GM18870 (cell line): Measurements from ENCODE around the gene PPA2.
"Not testable (repeated sequence)": the region's sequence is repeated elsewhere in the genome, so short reads cannot be mapped to it uniquely, and the experiment has no call there.

Source experiments
- ATAC-seq: cut with Tn5 transposase; IDR thresholded peaks from one replicate; pipeline ENCODE4 v1.9.1; 2021; ENCODE audit warnings: moderate library complexity; ENCODE audit not compliant: unreplicated experiment

PPA2 gene

GRCh38 chr4:105461221-105461620, 12.6 kb downstream of the PPA2 start:
- peak; percentile 51 for ATAC-seq

DNA sequence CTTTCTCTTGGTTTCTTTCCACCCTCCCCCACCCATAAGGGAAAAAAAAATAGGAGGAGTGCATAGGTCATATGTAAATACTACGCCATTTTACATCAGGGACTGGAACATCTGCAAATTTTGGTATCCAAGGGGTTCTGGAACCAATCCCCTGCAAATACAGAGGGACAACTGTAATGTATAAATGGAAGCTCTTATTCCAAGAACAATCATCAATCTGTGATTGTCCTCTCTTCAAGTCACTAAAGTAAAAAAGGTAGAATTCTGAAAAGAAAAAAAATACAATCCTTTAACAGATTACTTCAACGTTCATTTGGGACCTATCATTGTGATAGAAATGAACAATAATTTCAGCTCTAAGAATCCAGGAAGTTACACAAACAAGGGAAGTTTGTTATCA, 13.6 kb downstream of the PPA2 start:
- ATAC-seq, result no peak

DNA sequence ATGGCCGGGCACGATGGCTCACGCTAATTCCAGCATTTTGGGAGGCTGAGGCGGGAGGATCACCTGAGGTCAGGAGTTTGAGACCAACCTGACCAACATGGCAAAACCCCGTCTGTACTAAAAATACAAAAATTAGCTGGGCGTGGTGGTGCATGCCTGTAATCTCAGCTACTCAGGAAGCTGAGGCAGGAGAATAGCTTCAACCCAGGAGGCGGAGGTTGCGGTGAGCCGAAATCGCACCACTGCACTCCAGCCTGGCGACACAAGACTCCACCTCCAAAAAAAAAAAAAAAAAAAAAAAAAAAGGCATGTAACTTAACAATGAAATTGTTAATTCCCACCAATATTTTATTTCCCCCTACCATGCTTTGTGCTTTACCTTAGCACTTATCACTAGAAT, 15.3 kb downstream of the PPA2 start:
- not testable (repeated sequence) for ATAC-seq

DNA sequence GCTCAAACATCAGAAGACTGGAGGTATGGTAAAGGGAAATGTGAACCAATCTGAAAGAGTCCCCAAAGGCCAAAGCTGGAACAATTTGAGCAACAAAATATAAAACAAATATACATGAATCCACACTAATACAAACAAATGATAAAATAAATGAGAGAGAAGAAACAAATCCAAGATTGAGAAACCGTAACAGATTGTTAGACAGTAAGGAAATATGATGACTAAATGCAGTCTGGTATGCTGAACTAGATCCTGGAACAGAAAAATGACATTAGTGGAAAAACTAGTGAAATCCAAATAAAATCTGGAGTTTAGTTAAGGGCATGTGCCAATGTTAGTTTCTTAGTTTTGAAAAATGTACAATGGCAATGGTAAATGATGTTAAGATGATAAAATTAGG, 15.9 kb downstream of the PPA2 start:
- ATAC-seq, result no peak

DNA sequence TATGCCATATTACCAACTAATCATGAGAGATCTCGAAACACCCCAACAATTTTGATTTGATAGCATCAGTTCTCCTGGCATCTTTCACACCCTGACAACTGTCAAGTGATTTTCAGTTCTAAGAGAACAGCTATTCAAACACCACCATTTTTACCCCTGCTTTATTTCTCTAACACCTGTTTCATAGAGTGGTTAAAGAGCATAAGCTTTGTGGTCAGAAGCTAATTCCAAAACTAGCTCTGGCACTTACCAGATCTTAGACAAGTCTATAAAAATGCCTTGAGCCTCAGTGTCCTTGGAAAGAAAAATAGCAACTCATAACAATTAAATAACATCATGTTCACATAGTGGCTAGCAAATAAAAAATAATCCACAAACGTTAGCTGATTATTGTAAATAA, 17.9 kb downstream of the PPA2 start:
- ATAC-seq, result no peak

DNA sequence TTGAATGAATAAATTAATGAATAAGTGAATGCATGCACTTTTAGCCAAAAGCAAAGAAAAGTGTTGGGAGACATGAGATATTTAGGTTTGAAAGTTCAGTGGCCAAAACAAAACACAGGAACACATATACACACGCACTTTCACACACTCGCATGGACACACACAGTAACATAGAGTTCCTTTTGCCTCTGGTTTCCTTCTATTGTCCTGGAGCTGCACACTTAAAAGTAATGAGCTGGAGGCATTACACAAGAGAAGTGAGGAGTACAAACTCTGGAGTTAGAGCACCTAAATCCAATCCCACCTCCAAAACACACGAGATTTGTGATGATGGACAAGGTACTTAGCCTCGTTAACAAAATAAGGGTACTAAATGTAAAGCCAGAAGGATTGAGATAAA, 18.7 kb downstream of the PPA2 start:
- ATAC-seq, result no peak

DNA sequence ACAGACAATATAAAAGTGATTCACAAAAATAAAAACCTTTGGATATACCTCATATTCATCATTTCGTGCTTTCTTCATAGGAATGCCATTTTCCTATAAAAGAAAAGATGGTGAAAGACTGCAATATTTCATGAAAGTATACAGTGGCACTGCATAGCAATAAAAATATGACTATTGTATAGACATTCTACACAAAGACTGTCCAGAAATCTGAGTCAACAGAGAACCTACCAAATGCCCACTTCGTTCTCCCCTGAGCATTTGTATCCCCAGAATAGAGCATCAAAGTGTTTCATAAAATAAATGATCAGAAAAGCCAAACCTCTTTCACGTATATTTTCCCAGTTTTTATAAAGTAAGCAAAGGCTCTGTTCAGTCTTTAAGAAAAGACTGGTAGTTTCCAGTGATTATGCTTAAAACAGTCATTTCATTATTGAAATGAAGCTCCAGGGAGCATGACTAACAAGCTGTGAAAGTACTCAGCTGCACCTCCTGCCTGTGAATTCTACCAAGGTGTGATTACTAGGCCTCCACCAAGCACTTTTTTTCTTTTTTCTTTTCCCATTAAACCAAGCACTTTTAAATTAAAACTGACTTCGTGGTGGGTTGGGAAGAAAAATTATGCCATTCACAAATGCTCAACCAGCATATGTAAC, 20.2 kb downstream of the PPA2 start:
- ATAC-seq, result peak; percentile 86

DNA sequence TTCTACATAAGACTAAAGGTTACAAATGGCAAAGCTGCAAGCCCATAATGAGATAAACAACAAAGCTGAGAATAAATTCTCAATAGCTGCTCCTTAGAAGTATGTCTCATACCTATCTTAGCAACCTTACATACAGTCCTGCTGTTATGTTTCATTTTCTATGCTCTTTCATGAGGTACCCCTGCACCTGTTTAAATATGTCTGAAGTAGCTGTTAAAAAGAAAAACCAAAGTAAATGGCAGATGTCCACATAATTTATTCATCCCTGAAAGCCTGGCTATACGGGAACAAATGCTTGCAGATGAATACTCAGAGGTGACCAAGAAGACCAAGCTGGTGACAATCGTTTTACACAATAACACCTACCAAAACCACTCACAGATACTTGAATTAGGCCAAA, 22.5 kb downstream of the PPA2 start:
- no peak for ATAC-seq

DNA sequence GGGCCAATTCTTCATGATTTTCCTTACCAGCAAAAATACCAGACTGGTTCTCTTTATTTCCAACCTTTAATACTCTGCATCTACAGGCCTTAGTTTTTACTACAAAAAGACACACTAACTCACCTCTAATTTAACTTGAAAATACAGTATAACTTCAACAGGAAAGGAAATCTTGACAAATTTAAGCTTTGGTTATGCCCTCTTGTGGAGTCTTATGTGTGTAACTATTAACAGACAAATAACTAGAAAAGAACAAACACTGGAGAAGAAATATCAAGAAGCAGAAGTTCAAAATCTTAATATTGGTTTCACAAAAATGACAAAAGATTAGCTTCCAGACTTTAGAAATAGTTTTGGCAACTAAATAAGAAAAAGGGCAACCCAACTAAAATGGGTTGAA, 33.0 kb downstream of the PPA2 start:
- no peak for ATAC-seq

- no peak for ATAC-seq
These were observed 36.2 kb downstream of the PPA2 start for GRCh38 chr4:105437637-105438036.

DNA sequence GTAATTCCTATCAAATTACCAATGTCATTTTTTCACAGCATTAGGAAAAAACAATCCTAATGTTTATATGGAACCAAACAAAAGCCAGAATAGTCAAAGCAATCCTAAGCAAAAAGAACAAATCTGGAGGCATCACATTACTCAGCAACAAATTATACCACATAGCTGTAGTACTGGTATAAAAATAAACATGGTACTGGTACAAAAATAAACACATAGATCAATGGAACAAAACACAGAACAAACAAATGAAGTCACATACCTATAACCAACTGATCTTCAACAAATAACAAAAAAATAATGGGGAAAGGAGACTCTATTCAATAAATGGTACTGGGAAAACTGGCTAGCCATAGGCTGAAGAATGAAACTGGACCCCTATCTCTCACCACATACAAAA, 37.4 kb downstream of the PPA2 start:
- no peak for ATAC-seq

GRCh38 chr4:105434940-105435339, 38.9 kb downstream of the PPA2 start:
- ATAC-seq, result no peak

DNA sequence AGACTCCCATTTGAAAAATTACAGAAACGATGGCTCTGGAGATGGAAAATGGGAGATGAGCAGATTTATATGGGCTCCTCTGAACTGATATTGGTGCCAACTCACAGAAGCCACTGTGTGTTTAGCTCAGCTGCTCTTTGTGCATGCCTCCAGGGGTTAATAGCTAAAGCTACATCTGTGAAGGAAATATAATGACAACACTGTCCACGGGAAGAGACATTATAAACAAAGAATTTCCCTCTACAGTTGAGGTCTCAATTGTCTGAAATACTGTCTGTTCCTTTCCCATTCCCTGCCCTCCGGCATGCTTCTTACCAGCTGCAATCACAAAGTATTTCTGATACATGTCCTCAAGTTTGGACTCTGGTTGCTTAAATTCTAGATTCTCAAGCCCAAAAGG, 40.4 kb downstream of the PPA2 start:
- no peak for ATAC-seq

DNA sequence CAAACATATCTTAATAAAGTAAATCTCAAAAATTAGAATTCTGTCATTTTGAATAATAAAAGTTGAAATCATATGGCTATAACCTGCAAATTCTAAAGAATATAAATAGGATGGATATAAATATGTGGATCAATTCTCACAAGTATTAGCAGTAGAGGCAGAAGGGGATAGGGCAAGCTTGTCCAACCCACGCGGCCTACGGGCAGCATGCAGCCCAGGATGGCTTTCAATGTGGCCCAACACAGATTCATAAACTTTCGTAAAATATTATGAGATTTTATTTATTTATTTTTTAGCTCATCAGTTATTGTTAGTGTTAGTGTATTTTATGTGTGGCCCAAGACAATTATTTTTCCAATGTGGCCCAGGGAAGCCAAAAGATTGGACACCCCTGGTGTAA, 41.4 kb downstream of the PPA2 start:
- ATAC-seq, result no peak

GRCh38 chr4:105430811-105431210, 43.1 kb downstream of the PPA2 start:
- no peak for ATAC-seq

DNA sequence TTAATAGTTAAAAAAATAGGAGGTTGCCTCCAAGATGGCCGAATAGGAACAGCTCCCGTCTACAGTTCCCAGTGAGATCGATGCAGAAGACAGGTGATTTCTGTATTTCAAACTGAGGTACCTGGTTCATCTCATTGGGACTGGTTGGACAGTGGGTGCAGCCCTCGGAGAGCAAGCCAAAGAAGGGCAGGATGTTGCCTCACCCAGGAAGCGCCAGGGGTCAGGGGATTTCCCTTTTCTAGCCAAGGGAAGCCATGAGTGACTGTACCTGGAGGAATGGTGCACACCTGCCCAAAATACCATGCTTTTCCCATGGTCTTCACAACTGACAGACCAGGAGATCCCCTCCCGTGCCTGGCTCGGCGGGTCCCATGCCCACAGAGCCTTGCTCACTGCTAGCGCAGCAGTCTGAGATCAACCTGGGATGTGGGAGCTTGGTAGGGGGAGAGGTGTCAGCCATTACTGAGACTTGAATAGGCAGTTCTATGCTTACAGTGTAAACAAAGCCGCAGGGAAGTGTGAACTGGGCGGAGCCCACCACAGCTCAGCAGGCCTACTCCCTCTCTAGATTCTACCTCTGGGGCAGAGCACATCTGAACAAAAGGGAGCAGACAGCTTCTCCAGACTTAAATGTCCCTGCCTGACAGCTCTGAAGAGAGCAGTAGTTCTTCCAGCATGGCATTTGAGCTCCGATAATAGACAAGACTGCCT, 47.5 kb downstream of the PPA2 start:
- no peak for ATAC-seq

GRCh38 chr4:105422207-105422920, 51.5 kb downstream of the PPA2 start:
- no peak for ATAC-seq

- no peak for ATAC-seq
These were observed 56.2 kb downstream of the PPA2 start for GRCh38 chr4:105417624-105418023.

DNA sequence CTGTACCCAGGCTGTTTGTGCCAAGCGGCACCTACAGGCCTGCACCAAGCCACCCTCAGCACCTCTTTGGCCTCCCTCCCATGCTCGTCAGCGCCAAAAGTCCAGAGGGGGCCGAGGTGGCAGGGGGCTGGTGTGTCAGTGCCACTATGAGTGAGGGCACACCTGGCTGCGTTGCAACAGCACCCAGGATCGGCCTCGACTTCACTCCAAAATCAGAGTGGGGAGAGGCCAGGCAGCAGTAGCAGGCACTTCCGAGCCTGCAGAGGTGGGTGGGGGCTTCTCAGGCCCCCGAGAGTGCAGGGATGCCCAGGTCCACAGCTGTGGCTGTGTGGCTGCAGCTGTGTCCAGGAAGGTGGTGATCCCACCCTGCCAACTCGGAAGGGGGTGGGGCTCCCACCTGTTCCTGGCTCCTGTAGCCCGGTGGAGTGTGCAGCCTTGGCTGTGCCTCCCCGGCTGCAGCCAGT, 58.5 kb downstream of the PPA2 start:
- no peak for ATAC-seq

- no peak for ATAC-seq
These were observed 59.5 kb downstream of the PPA2 start for GRCh38 chr4:105414316-105414715.

GRCh38 chr4:105409135-105409534, 64.7 kb downstream of the PPA2 start:
- not testable (repeated sequence) for ATAC-seq
